T-cell (primary cell): ENCODE results near the gene UBE2D2. TPM values are rescaled to one million over a fixed set of nuclear protein-coding genes. Genes with fewer than 3 reads are reported as not detected.

Experiments used
- ATAC-seq, 4 experiments: fragments of 200-7000 bp in 3 of 4; fragments of 150-1000 bp in 1 of 4; cut with Tn5 transposase; replicated peaks in 1 of 4; 1 replicate in 3 of 4; 2 replicates in 1 of 4; pipeline ENCODE4 v1.10.0; 2021; ENCODE audit warnings: moderate library complexity in 3 of 4, mild to moderate bottlenecking in 2 of 4, moderate number of reproducible peaks in 1 of 4
- CTCF ChIA-PET, 2 donors: fragments of 300-600 bp; sonication (Branson Sonifier 250); formaldehyde crosslinking; loops; one replicate each; lab custom pipeline; 2022; ENCODE audit warnings: antibody characterized with exemption in 2 of 2; lab: Charles Lee
- POLR2A ChIA-PET, 2 donors: fragments of 300-600 bp; sonication (Branson Sonifier 250); formaldehyde crosslinking; loops; one replicate each; lab custom pipeline; 2022; ENCODE audit warnings: antibody characterized with exemption in 2 of 2; lab: Charles Lee
- DNase-seq, 35 experiments: peaks; one replicate each; pipeline versions ENCODE4 v3.0.0 to v3.0.0-alpha.2; 2013 to 2023
- H3K27ac ChIP-seq: one replicate; pipeline ENCODE4 v1.5.1; 2013; ENCODE audit warnings: low read length
- H3K27me3 ChIP-seq, 2 experiments: replicated peaks in 1 of 2; 1 replicate in 1 of 2; 2 replicates in 1 of 2; pipeline versions ENCODE4 v1.6.1 to v1.7.0; 2013; ENCODE audit warnings: low read length in 1 of 2, mixed read lengths in 1 of 2; ENCODE audit not compliant: control insufficient read depth in 2 of 2, insufficient read depth in 2 of 2; ENCODE audit errors: extremely low read depth in 1 of 2
- H3K36me3 ChIP-seq, 2 donors: 1 replicate in 1 of 2; 2 replicates in 1 of 2; pipeline versions ENCODE4 v1.6.1 to v1.7.0; 2013; ENCODE audit warnings: low read length in 1 of 2; ENCODE audit not compliant: control insufficient read depth in 2 of 2, insufficient read depth in 1 of 2; ENCODE audit errors: extremely low read depth in 1 of 2
- H3K4me1 ChIP-seq, 2 experiments: 1 replicate in 1 of 2; 2 replicates in 1 of 2; pipeline versions ENCODE4 v1.6.1 to v1.7.0; 2013; ENCODE audit warnings: low read length in 2 of 2, mixed read lengths in 1 of 2; ENCODE audit not compliant: insufficient read depth in 2 of 2, control insufficient read depth in 1 of 2; ENCODE audit errors: extremely low read depth in 1 of 2
- H3K4me3 ChIP-seq, 2 donors: 1 replicate in 1 of 2; 2 replicates in 1 of 2; pipeline versions ENCODE4 v1.5.1 to v1.7.0; 2013; ENCODE audit warnings: mild to moderate bottlenecking in 2 of 2, low read length in 1 of 2, moderate library complexity in 1 of 2; ENCODE audit not compliant: control insufficient read depth in 1 of 2; ENCODE audit errors: extremely low read depth in 1 of 2
- H3K9me3 ChIP-seq: 2 replicates; pipeline ENCODE4 v1.7.0; 2013
- H3K27ac Mint-ChIP-seq, 2 donors: one replicate each; pipeline ENCODE4 v1.8.0; 2020 to 2021; ENCODE audit warnings: mild to moderate bottlenecking in 2 of 2, mixed read lengths in 2 of 2
- H3K27me3 Mint-ChIP-seq, 2 donors: one replicate each; pipeline ENCODE4 v1.8.0; 2021 to 2022; ENCODE audit warnings: mixed read lengths in 2 of 2
- H3K36me3 Mint-ChIP-seq: one replicate; pipeline ENCODE4 v1.8.0; 2021; ENCODE audit warnings: mixed read lengths
- H3K4me1 Mint-ChIP-seq, 3 donors: one replicate each; pipeline ENCODE4 v1.8.0; 2020 to 2022; ENCODE audit warnings: mixed read lengths in 3 of 3, mild to moderate bottlenecking in 1 of 3
- H3K4me3 Mint-ChIP-seq, 3 donors: one replicate each; pipeline ENCODE4 v1.8.0; 2020 to 2022; ENCODE audit warnings: mild to moderate bottlenecking in 3 of 3, mixed read lengths in 3 of 3, moderate library complexity in 3 of 3
- H3K9me3 Mint-ChIP-seq, 3 donors: one replicate each; pipeline ENCODE4 v1.8.0; 2020 to 2022; ENCODE audit warnings: mixed read lengths in 3 of 3
- WGBS: methylation state at CpG from one replicate; pipeline ENCODE4 v1.1.5; 2013; ENCODE audit warnings: missing lambda C conversion rate; ENCODE audit not compliant: insufficient coverage; 5-methylcytosine and 5-hydroxymethylcytosine counted together
- total RNA-seq, 35 experiments: library from RNA in 6 of 35; stranded (reverse) in 6 of 35; fragments of 120-200 nt in 1 of 35; gene quantifications; one replicate each; pipeline versions ENCODE4 v1.2.1 to v1.2.4 and lab custom pipeline; 2013 to 2026

Gene UBE2D2
- total RNA-seq, 5 donors from 2014 or later (not counting 1 experiment from before 2014, with no cell fraction given) = 138 to 176 (median 152) TPM

DNA sequence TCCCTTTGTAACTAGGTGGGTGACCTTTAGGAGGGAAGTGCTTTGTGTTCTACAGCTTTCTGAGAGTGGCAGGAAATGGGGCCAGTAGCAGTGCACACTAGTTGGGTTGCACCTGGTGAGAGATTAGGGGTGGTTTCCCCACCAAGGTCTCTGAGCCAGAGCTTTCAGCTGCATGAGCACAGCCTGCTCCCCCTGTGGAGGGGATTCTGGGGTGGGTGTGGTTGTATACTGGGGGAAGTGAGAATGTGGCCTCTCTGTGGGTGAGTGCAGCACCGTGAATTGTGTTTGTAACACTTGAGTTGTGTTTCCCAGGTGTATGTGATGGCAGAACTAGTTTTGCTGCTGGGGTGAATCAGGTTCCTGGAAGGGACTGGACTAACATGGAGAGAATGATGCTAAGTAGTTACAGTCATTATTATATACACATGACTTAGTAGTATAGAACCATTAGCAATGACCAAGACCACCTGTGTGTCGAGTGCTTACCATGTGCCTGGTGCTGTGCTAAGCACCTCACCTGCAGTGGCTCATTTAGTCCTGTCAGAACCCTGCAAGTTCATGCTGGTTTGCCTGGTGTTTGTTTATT, 75.2 kb downstream of the UBE2D2 start:
- no peaks in the 10 kb centered on the region for H3K27me3 Mint-ChIP-seq
- Histone ChIP-seq H3K36me3 (peaks cover 0 to 6% of the 10 kb centered on the region in 2 donors), H3K9me3 (no peaks in the 10 kb centered on the region), H3K27ac (peak overlapping the region; percentile 79), H3K4me3 (peak overlapping the region in 1 of 2 donors; percentile 0), H3K4me1 (peaks cover 17 to 59% of the 10 kb centered on the region in 2 experiments), H3K27me3 (no peaks in the 10 kb centered on the region)
- WGBS = 0% methylated on average over 1 of the region's 2 CpGs
- ATAC-seq (peak; percentile 67 to 87 (median 73)), DNase-seq (peak in 33 of 35 experiments; percentile 48 to 92 (median 83))
- H3K9me3 Mint-ChIP-seq = no peaks in the 10 kb centered on the region
- peak overlapping the region; percentile 56 to 76 for H3K27ac Mint-ChIP-seq
- H3K4me3 Mint-ChIP-seq = peak overlapping the region; percentile 62 to 73 (median 63)
- H3K4me1 Mint-ChIP-seq = peaks cover 48 to 50% (median 50%) of the 10 kb centered on the region in 3 donors
- CTCF ChIA-PET = interaction anchor here (0.6 to 6.1 kb wide), 24 partner anchors 9 to 1555 kb away, joined by 3 to 40 read pairs (median 4); partner anchors contain the start of genes CXXC5 (in 1 of the 2) and UBE2D2 (in 1 of the 2)
- no peaks in the 10 kb centered on the region for H3K36me3 Mint-ChIP-seq
- POLR2A ChIA-PET = interaction anchor here (0.7 to 1.4 kb wide), 3 partner anchors 12 to 216 kb away, joined by 3 to 5 read pairs (median 3); partner anchors contain the start of gene CXXC5 (in 1 of the 2)

GRCh38 chr5:139636975-139637408, 75.9 kb downstream of the UBE2D2 start:
- Mint-ChIP-seq H3K27ac (peak overlapping the region; percentile 7 to 56), H3K27me3 (no peaks in the 10 kb centered on the region), H3K4me3 (peak overlapping the region; percentile 62 to 73 (median 63)), H3K4me1 (peaks cover 48 to 50% (median 50%) of the 10 kb centered on the region in 3 donors), H3K9me3 (no peaks in the 10 kb centered on the region), H3K36me3 (no peaks in the 10 kb centered on the region)
- Histone ChIP-seq H3K27me3 (no peaks in the 10 kb centered on the region), H3K36me3 (peaks cover 0 to 6% of the 10 kb centered on the region in 2 donors), H3K9me3 (no peaks in the 10 kb centered on the region), H3K4me1 (peaks cover 17 to 59% of the 10 kb centered on the region in 2 experiments), H3K4me3 (peak overlapping the region; percentile 3 to 26), H3K27ac (peak overlapping the region; percentile 79)
- ATAC-seq (peak in 3 of 4 experiments; percentile 6 to 22 (median 21)), DNase-seq (peak in 4 of 35 experiments; percentile 22 to 57 (median 34))
- 20% methylated on average over 1 of the region's 6 CpGs for WGBS
- POLR2A ChIA-PET = interaction anchor here (0.8 to 2.2 kb wide), 3 partner anchors 10 to 11 kb away, joined by 3 to 7 read pairs (median 5); partner anchors contain the start of gene CXXC5 (in 1 of the 2)
- CTCF ChIA-PET = interaction anchor here (0.6 to 6.1 kb wide), 10 partner anchors 11 to 217 kb away, joined by 3 to 31 read pairs (median 6); partner anchors contain the start of genes CXXC5 (in 1 of the 2) and UBE2D2 (in 1 of the 2)

GRCh38 chr5:139637438-139638089, 76.4 kb downstream of the UBE2D2 start:
- Histone ChIP-seq H3K27ac (peak overlapping the region; percentile 63), H3K4me1 (peaks cover 17 to 59% of the 10 kb centered on the region in 2 experiments), H3K36me3 (peaks cover 0 to 1% of the 10 kb centered on the region in 2 donors), H3K9me3 (no peaks in the 10 kb centered on the region), H3K4me3 (peak overlapping the region; percentile 26 to 41), H3K27me3 (no peaks in the 10 kb centered on the region)
- Mint-ChIP-seq H3K27me3 (no peaks in the 10 kb centered on the region), H3K4me1 (peaks cover 48% of the 10 kb centered on the region in 3 donors), H3K27ac (peak overlapping the region in 1 of 2 donors; percentile 48), H3K9me3 (no peaks in the 10 kb centered on the region), H3K4me3 (peak overlapping the region; percentile 50 to 73 (median 58)), H3K36me3 (no peaks in the 10 kb centered on the region)
- ATAC-seq (peak; percentile 34 to 43 (median 40)), DNase-seq (peak in 29 of 35 experiments; percentile 33 to 74 (median 55))
- ChIA-PET CTCF (interaction anchor here in 1 of 2 donors (0.6 to 3.2 kb wide), 4 partner anchors 10 to 217 kb away, joined by 3 to 23 read pairs (median 10); partner anchors contain the start of gene CXXC5), POLR2A (interaction anchor here (0.7 to 2.2 kb wide), 3 partner anchors 11 to 74 kb away, joined by 3 to 7 read pairs (median 4); partner anchors contain the start of gene CXXC5 (in 1 of the 2))
- 8% methylated on average over 47 of the region's 62 CpGs for WGBS

GRCh38 chr5:139638090-139638735, 77.1 kb downstream of the UBE2D2 start:
- no peaks in the 10 kb centered on the region for H3K9me3 ChIP-seq
- peaks cover 45 to 46% (median 45%) of the 10 kb centered on the region in 3 donors for H3K4me1 Mint-ChIP-seq
- H3K4me1 ChIP-seq = peaks cover 17 to 55% of the 10 kb centered on the region in 2 experiments
- no peaks in the 10 kb centered on the region for H3K36me3 Mint-ChIP-seq
- peak overlapping the region; percentile 63 for H3K27ac ChIP-seq
- no peaks in the 10 kb centered on the region for H3K27me3 ChIP-seq
- peak overlapping the region; percentile 50 to 73 (median 58) for H3K4me3 Mint-ChIP-seq
- ChIA-PET POLR2A (interaction anchor here (0.6 to 2.2 kb wide), 4 partner anchors 10 to 106 kb away, joined by 3 to 7 read pairs (median 4); partner anchors contain the start of gene CXXC5 (in 1 of the 2)), CTCF (interaction anchor here in 1 of 2 donors (0.6 to 3.2 kb wide), 3 partner anchors 10 to 72 kb away, joined by 3 to 23 read pairs (median 7); partner anchors contain the start of gene CXXC5)
- DNase-seq (peak in 3 of 35 experiments; percentile 2 to 32 (median 24)), ATAC-seq (no peak)
- peak overlapping the region; percentile 7 to 26 for H3K4me3 ChIP-seq
- H3K36me3 ChIP-seq = no peaks in the 10 kb centered on the region
- H3K9me3 Mint-ChIP-seq = no peaks in the 10 kb centered on the region
- no peaks in the 10 kb centered on the region for H3K27me3 Mint-ChIP-seq
- peak overlapping the region; percentile 5 to 48 for H3K27ac Mint-ChIP-seq
- WGBS = 72% methylated on average over 18 of the region's 23 CpGs

DNA sequence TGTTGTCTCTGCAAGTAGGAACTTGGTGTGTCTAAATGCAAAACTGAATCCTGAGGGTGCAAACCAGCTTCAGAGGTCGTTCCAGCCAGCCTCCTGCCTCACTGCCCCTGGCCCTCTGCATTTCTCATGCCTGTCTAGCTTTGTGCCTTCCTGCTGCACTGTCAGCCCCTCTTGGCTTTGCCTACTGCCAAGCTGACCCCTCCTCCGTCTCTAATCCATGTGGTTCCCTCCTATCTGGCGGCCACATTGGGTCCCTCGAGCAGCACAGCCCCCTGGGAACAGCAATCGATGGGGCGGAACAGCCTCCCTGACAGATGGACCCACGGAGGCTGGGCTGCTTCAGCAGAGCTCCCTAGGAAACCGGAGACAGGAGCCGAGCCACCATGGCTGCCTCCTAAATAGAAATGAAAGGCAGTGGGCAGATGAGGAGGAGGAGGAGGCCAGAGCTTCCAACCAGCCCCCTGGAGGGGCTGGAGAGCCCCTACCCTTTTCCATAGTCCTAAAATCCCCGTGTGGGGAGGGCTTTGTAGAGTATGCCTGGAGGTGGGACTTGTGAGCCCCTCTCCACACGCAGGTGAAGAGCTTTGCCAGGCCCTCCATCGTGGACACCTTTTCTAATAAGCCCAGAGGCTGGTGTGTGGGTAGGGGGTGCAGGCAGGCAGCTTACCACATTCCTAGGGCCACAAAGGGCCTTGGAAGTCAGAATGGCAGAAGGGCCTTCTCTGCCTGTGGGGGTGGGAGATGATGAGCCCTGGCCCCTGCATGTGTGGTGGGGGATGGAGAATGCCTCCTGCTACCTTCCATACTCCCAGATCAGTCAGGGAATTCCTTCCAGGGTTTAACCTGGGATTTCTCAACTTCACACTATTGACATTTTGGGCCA, 77.8 kb downstream of the UBE2D2 start:
- ChIA-PET CTCF (interaction anchor here in 1 of 2 donors (0.6 to 3.2 kb wide), 2 partner anchors 9 to 69 kb away, joined by 3 to 23 read pairs; partner anchors contain the start of gene CXXC5), POLR2A (interaction anchor here (0.5 to 2.2 kb wide), 3 partner anchors 9 to 107 kb away, joined by 3 to 7 read pairs (median 4); partner anchors contain the start of gene CXXC5 (in 1 of the 2))
- DNase-seq = peak in 2 of 35 experiments; percentile 2 to 9
- Mint-ChIP-seq H3K27me3 (no peaks in the 10 kb centered on the region), H3K4me3 (peak overlapping the region; percentile 31 to 73 (median 42)), H3K36me3 (no peaks in the 10 kb centered on the region), H3K4me1 (peaks cover 42 to 44% (median 42%) of the 10 kb centered on the region in 3 donors), H3K9me3 (no peaks in the 10 kb centered on the region), H3K27ac (peak overlapping the region; percentile 5 to 39)
- no peak for ATAC-seq
- Histone ChIP-seq H3K36me3 (no peaks in the 10 kb centered on the region), H3K9me3 (no peaks in the 10 kb centered on the region), H3K4me1 (peaks cover 17 to 51% of the 10 kb centered on the region in 2 experiments), H3K4me3 (no peak overlapping the region), H3K27ac (no peak overlapping the region), H3K27me3 (no peaks in the 10 kb centered on the region)
- WGBS = 91% methylated on average over 7 of the region's 12 CpGs
